HepG2 (cell line): ENCODE data around the gene FOSB. TPM values are rescaled to one million over a fixed set of nuclear protein-coding genes. Genes with fewer than 3 reads are reported as not detected.

Source experiments
- AKAP8 ChIP-seq: sonication (generic); formaldehyde crosslinking; IDR thresholded peaks from 2 replicates; pipeline ENCODE4 v1.5.1; 2020; ENCODE audit warnings: mild to moderate bottlenecking, missing genetic modification reagents
- ASH2L ChIP-seq: fragments of 300-600, 200-600 bp; sonication (generic); IDR thresholded peaks from 2 replicates; pipeline ENCODE4 v1.7.0; 2017; ENCODE audit warnings: low read depth, mild to moderate bottlenecking, moderate library complexity, mixed read lengths, low read length; ENCODE audit not compliant: insufficient read length
- CBX2 ChIP-seq, 2 experiments: fragments of 200-600 bp in 1 of 2; sonication (generic); formaldehyde crosslinking in 1 of 2; IDR thresholded peaks; 2 replicates each; pipeline versions ENCODE4 v1.7.0 to v1.8.1; 2018 to 2022; ENCODE audit warnings: low read depth in 2 of 2, low read length in 1 of 2, mild to moderate bottlenecking in 1 of 2, missing genetic modification reagents in 1 of 2
- JUNB ChIP-seq: sonication (generic); formaldehyde crosslinking; IDR thresholded peaks from 2 replicates; pipeline ENCODE4 v1.8.0; 2022; ENCODE audit warnings: missing genetic modification reagents, mild to moderate bottlenecking, borderline replicate concordance
- KAT8 ChIP-seq: IDR thresholded peaks from 2 replicates; pipeline ENCODE4 v1.6.1; 2016; ENCODE audit warnings: missing genetic modification reagents, missing compliant biosample characterization
- MED1 ChIP-seq: sonication (generic); formaldehyde crosslinking; IDR thresholded peaks from 2 replicates; pipeline ENCODE4 v1.4.0; 2020; ENCODE audit warnings: missing genetic modification reagents
- MTF2 ChIP-seq: sonication (generic); formaldehyde crosslinking; IDR thresholded peaks from 2 replicates; pipeline ENCODE4 v1.5.0; 2020; ENCODE audit warnings: missing genetic modification reagents, borderline replicate concordance
- MXD4 ChIP-seq: IDR thresholded peaks from 2 replicates; pipeline ENCODE4 v1.6.1; 2016; ENCODE audit warnings: mild to moderate bottlenecking, missing biosample characterization, missing genetic modification reagents
- NBN ChIP-seq: fragments of 450-650 bp; conservative IDR thresholded peaks from 2 replicates; pipeline ENCODE4 v1.6.1; 2017
- RCOR2 ChIP-seq: IDR thresholded peaks from 2 replicates; pipeline ENCODE4 v1.6.1; 2016; ENCODE audit warnings: missing biosample characterization, missing genetic modification reagents
- RELA ChIP-seq: sonication (generic); formaldehyde crosslinking; IDR thresholded peaks from 2 replicates; pipeline ENCODE4 v1.4.0; 2020; ENCODE audit warnings: missing genetic modification reagents
- TP53 ChIP-seq: sonication (generic); formaldehyde crosslinking; conservative IDR thresholded peaks from 2 replicates; pipeline ENCODE4 v1.4.0; 2020; ENCODE audit warnings: missing genetic modification reagents
- ZBTB20 ChIP-seq: sonication (generic); formaldehyde crosslinking; IDR thresholded peaks from 2 replicates; pipeline ENCODE4 v1.8.1; 2023; ENCODE audit warnings: missing genetic modification reagents, low read depth, mild to moderate bottlenecking, borderline replicate concordance
- ZC3H4 ChIP-seq: sonication (generic); formaldehyde crosslinking; IDR thresholded peaks from 2 replicates; pipeline ENCODE4 v1.4.0; 2020; ENCODE audit warnings: missing genetic modification reagents, borderline replicate concordance
- ZFP36L2 ChIP-seq: sonication (generic); formaldehyde crosslinking; IDR thresholded peaks from 2 replicates; pipeline ENCODE4 v1.4.0; 2020; ENCODE audit warnings: missing genetic modification reagents
- ZFP37 ChIP-seq: sonication (generic); formaldehyde crosslinking; IDR thresholded peaks from 2 replicates; pipeline ENCODE4 v1.4.0; 2020; ENCODE audit warnings: missing genetic modification reagents, borderline replicate concordance
- ZNF260 ChIP-seq: sonication (generic); formaldehyde crosslinking; IDR thresholded peaks from 2 replicates; pipeline ENCODE4 v1.4.0; 2020; ENCODE audit warnings: missing genetic modification reagents, low read depth, mild to moderate bottlenecking, borderline replicate concordance
- ZNF607 ChIP-seq: sonication (generic); formaldehyde crosslinking; IDR thresholded peaks from 2 replicates; pipeline ENCODE4 v1.5.1; 2020; ENCODE audit warnings: missing genetic modification reagents, mild to moderate bottlenecking, borderline replicate concordance
- ZNF713 ChIP-seq: sonication (generic); formaldehyde crosslinking; IDR thresholded peaks from 2 replicates; pipeline ENCODE4 v1.4.0; 2020; ENCODE audit warnings: mild to moderate bottlenecking, missing genetic modification reagents
- ZNF768 ChIP-seq: sonication (generic); formaldehyde crosslinking; IDR thresholded peaks from 2 replicates; pipeline ENCODE4 v1.4.0; 2020; ENCODE audit warnings: missing genetic modification reagents
- ZSCAN21 ChIP-seq: sonication (generic); formaldehyde crosslinking; IDR thresholded peaks from 2 replicates; pipeline ENCODE4 v1.8.0; 2022; ENCODE audit warnings: mild to moderate bottlenecking, missing genetic modification reagents, moderate library complexity, borderline replicate concordance
- polyA plus RNA-seq, 8 experiments: library from polyadenylated mRNA; depleted of rRNA in 3 of 8; stranded (reverse) in 7 of 8; unstranded in 1 of 8; fragments of >200 nt; fragmentation: Illumina TruSeq in 4 of 8; extraction: Trizol in 4 of 8; gene quantifications; 2 replicates each; pipeline versions ENCODE4 v1.2.1 to v1.2.3, GENCODE V29; 2011 to 2016; ENCODE audit warnings: low read depth in 4 of 8, missing spikeins in 1 of 8, mixed read lengths in 1 of 8; ENCODE audit not compliant: insufficient read depth in 1 of 8
- total RNA-seq, 5 experiments: library from RNA; depleted of rRNA; stranded (reverse); fragments of >200 nt; fragmentation: Illumina TruSeq; extraction: Trizol; gene quantifications; 2 replicates each; pipeline ENCODE4 v1.2.3, GENCODE V29; 2016; ENCODE audit warnings: low read depth in 1 of 5
- TF ChIP-seq, protein P1 (sequence below): sonication (generic); formaldehyde crosslinking; IDR thresholded peaks from 2 replicates; pipeline ENCODE4 v1.5.1; 2020; ENCODE audit warnings: mild to moderate bottlenecking, missing genetic modification reagents, borderline replicate concordance
- TF ChIP-seq, protein P2 (sequence below): sonication (generic); formaldehyde crosslinking; IDR thresholded peaks from 2 replicates; pipeline ENCODE4 v1.4.0; 2020; ENCODE audit warnings: missing genetic modification reagents
- TF ChIP-seq, protein P3 (sequence below): sonication (generic); formaldehyde crosslinking; conservative IDR thresholded peaks from 2 replicates; pipeline ENCODE4 v1.8.0; 2022; ENCODE audit warnings: low read depth, missing genetic modification reagents

Gene FOSB
- total and polyA plus RNA-seq, 2 of the 13 experiments (the other 11 are each of a cell fraction or from before 2014, with no cell fraction given), result 2.8 to 6.0 TPM

DNA sequence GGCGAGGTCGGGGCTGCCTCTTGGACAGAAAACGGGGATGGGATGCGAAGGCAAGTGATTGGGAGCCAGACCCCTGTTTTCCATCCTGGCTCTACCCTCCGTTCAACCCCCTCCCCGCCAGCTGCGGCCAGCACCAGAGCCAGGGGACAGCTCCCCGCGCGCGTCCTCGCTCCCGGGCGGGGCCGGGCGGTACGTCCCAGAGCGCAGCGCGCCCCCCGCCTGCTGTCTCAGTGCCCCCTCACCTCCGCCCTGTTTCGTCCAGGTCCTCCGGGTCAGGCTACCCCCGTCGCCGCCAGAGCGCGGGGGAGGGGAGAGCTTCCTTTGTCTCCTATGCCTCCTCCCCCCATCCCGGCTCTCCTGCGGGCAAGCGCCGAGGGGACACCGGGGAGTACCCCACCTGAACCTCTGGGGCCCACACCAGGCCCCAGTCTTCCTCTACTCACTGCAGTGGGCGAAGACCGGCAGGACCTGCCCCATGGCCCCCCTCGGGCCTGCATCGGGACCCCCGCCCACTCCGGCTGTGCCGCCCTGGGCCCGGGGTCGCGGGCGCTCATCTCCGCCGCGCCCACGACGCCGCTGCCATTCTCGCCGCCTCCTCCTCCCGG lies 28.7 kb downstream of the FOSB start (continued):
- peak; percentile 72 for TF ChIP-seq MXD4 (CRISPR knock-in tag)
- TF ChIP-seq, protein P1, sequence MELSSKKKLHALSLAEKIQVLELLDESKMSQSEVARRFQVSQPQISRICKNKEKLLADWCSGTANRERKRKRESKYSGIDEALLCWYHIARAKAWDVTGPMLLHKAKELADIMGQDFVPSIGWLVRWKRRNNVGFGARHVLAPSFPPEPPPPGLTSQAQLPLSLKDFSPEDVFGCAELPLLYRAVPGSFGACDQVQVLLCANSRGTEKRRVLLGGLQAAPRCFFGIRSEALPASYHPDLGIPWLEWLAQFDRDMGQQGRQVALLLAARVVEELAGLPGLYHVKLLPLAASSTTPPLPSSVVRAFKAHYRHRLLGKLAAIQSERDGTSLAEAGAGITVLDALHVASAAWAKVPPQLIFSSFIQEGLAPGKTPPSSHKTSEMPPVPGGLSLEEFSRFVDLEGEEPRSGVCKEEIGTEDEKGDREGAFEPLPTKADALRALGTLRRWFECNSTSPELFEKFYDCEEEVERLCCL (CRISPR knock-in tag), result 0 out of 2 replicates have a peak, but pooled peaks have one; percentile 35
- TF ChIP-seq ZNF713 (CRISPR knock-in tag), result peak; percentile 88; the same call in 1 of the 2 replicates
- TF ChIP-seq ZSCAN21 (CRISPR knock-in tag), result peak; percentile 93
- TF ChIP-seq ZNF768 (CRISPR knock-in tag), result peak; percentile 61; the same call in 1 of the 2 replicates
- no peak for TF ChIP-seq ZC3H4
- TF ChIP-seq AKAP8 (CRISPR knock-in tag), result no peak
- TF ChIP-seq, protein P2, sequence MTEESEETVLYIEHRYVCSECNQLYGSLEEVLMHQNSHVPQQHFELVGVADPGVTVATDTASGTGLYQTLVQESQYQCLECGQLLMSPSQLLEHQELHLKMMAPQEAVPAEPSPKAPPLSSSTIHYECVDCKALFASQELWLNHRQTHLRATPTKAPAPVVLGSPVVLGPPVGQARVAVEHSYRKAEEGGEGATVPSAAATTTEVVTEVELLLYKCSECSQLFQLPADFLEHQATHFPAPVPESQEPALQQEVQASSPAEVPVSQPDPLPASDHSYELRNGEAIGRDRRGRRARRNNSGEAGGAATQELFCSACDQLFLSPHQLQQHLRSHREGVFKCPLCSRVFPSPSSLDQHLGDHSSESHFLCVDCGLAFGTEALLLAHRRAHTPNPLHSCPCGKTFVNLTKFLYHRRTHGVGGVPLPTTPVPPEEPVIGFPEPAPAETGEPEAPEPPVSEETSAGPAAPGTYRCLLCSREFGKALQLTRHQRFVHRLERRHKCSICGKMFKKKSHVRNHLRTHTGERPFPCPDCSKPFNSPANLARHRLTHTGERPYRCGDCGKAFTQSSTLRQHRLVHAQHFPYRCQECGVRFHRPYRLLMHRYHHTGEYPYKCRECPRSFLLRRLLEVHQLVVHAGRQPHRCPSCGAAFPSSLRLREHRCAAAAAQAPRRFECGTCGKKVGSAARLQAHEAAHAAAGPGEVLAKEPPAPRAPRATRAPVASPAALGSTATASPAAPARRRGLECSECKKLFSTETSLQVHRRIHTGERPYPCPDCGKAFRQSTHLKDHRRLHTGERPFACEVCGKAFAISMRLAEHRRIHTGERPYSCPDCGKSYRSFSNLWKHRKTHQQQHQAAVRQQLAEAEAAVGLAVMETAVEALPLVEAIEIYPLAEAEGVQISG (CRISPR knock-in tag), result peak; percentile 63; the same call in 1 of the 2 replicates
- peak; percentile 87 for TF ChIP-seq ZFP37 (CRISPR knock-in tag)
- no peak for TF ChIP-seq TP53
- no peak for TF ChIP-seq ZNF260 (CRISPR knock-in tag)
- no peak for TF ChIP-seq MTF2 (CRISPR knock-in tag)
- TF ChIP-seq ZFP36L2 (CRISPR knock-in tag), result peak; percentile 83; the same call in 1 of the 2 replicates
- TF ChIP-seq CBX2 (IDR thresholded peaks at IDR 0.05; ENCODE audit: low read depth, low read length), result no peak
- TF ChIP-seq CBX2 (CRISPR knock-in tag; IDR thresholded peaks at IDR 0.05; ENCODE audit: low read depth), result no peak
- peak; percentile 74 for TF ChIP-seq ZNF607 (CRISPR knock-in tag)
- peak; percentile 43; the same call in 1 of the 2 replicates for TF ChIP-seq KAT8
- 0 out of 2 replicates have a peak, but pooled peaks have one; percentile 77 for TF ChIP-seq ZBTB20 (CRISPR knock-in tag)
- TF ChIP-seq RCOR2 (CRISPR knock-in tag), result no peak
- peak; percentile 28 for TF ChIP-seq ASH2L
- TF ChIP-seq JUNB (CRISPR knock-in tag), result no peak
- TF ChIP-seq, protein P3, sequence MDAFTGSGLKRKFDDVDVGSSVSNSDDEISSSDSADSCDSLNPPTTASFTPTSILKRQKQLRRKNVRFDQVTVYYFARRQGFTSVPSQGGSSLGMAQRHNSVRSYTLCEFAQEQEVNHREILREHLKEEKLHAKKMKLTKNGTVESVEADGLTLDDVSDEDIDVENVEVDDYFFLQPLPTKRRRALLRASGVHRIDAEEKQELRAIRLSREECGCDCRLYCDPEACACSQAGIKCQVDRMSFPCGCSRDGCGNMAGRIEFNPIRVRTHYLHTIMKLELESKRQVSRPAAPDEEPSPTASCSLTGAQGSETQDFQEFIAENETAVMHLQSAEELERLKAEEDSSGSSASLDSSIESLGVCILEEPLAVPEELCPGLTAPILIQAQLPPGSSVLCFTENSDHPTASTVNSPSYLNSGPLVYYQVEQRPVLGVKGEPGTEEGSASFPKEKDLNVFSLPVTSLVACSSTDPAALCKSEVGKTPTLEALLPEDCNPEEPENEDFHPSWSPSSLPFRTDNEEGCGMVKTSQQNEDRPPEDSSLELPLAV, result no peak
- peak; percentile 60 for TF ChIP-seq MED1 (CRISPR knock-in tag)
- 0 out of 2 replicates have a peak, but pooled peaks have one; percentile 43 for TF ChIP-seq RELA (CRISPR knock-in tag)
- no peak for TF ChIP-seq NBN
